Stimulated activated CD4-positive, alpha-beta T cell treated with anti-CD3 and anti-CD28 coated beads, Interleukin-4, amount 100 ng/mL, for 48 hours (primary cell): ENCODE results near the gene DDT.
"Not testable (repeated sequence)": the region's sequence is repeated elsewhere in the genome, so short reads cannot be mapped to it uniquely, and the experiment has no call there.

Experiments
- DNase-seq, 2 donors: peaks; one replicate each; pipeline ENCODE4 v3.0.0-alpha.2; 2020; ENCODE audit warnings: low read depth in 2 of 2

The DDT gene

GRCh38 chr22:23974345-23974744 is at the start of gene DDT:
Gene DDT, minus strand, starts transcription at chr22:23974441. Its CDS starts 27 bp downstream, at chr22:23974414.
- not testable (repeated sequence) for DNase-seq

GRCh38 chr22:24023204-24023789 is 49.1 kb upstream of the DDT start:
- no peak for DNase-seq

- DNase-seq, result no peak
Measured at GRCh38 chr22:24021304-24021703, 47.1 kb upstream of the DDT start.

DNA sequence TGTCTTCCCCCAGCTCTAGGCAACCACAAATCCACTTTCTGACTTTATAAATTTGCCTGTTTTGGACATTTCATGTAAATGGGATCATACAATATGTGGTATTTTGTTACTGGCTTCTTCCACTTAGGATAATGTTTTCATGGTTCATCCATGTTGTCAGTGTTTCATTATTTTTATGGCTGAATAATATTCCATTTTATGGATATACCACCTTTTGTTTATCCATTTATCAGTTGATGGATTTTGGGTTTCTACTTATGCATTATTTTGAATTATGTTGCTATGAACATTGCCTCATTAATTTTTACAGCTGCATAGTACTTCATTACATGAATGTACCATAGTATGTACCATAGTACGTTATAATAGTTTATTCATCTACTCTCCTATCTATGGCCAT is 41.9 kb upstream of the DDT start:
- no peak for DNase-seq

DNA sequence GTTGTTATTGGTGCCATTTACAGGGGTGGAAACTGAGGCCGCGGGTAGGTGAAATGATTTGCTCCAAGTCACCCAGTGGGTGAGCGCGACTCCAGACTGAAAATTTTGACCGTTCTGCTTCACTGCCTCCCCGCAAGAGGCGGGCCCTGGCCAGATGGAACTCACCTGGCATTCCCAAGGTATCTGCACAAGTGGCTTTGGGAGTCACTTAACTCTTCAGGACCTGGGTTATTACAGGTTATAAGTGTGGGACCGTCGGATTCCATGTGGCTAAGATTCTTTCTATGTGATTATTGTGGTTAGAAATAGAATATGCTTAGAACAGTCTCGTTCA is 37.5 kb upstream of the DDT start:
- DNase-seq, result no peak

- no peak for DNase-seq
Measured at GRCh38 chr22:24010018-24010391, 35.8 kb upstream of the DDT start.

GRCh38 chr22:24009227-24010017 is 35.2 kb upstream of the DDT start:
- DNase-seq, result no peak

DNA sequence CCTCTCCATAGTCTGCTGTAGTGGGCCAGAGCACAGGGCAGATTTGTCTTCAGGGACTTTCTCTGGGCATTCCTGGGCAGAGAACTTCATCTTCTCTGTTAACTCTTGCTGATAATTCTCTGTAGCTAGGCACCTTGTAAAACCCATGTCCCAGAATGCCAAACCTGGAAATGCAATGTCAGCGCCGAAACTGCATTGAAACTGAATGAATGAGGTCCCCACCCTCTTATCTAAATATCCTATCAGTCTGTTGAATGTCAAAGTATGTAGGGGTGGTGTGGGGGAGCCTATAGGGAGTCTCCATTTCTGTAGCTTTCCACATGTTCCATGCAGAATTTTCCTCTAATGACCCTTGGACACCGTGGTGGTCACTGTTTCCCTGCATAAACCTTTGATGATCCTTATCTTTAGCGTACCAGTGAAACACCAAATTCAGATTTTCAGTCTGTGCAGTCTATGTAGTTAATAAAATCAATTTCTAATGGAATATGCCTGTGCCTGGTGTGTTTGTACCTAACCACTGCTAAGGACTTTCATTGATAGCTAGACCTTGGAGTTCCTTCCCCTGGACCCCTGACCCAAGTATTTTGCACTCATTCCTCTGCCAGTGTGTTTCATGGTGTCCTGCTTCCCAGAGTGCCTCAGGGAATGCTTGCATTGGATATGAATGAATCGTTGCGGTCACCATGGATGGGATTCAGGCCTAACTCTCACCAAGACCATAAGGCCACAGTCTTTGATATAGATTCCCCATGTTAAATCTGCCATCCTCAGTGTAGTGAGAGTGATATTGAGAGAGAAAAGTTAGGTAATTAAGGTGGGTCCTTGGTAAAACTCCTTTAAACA is 34.4 kb upstream of the DDT start:
- DNase-seq, result no peak

DNA sequence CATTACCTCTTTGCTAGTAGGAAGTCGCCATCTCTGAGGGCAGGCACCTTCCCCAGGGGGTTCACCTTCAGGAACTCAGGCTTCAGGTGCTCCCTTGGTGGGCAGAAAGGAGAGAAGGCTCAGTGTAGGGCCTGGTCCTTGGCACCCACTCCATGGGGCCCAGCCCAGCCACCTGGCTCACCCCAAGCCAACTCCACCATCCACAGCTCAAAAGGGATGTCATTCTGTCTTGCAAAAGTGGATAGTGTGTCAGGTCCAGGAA is 33.7 kb upstream of the DDT start:
- DNase-seq, result no peak

GRCh38 chr22:24007253-24008021 is 33.2 kb upstream of the DDT start:
- DNase-seq, result no peak

GRCh38 chr22:24006914-24007214 is 32.6 kb upstream of the DDT start:
- no peak for DNase-seq

DNA sequence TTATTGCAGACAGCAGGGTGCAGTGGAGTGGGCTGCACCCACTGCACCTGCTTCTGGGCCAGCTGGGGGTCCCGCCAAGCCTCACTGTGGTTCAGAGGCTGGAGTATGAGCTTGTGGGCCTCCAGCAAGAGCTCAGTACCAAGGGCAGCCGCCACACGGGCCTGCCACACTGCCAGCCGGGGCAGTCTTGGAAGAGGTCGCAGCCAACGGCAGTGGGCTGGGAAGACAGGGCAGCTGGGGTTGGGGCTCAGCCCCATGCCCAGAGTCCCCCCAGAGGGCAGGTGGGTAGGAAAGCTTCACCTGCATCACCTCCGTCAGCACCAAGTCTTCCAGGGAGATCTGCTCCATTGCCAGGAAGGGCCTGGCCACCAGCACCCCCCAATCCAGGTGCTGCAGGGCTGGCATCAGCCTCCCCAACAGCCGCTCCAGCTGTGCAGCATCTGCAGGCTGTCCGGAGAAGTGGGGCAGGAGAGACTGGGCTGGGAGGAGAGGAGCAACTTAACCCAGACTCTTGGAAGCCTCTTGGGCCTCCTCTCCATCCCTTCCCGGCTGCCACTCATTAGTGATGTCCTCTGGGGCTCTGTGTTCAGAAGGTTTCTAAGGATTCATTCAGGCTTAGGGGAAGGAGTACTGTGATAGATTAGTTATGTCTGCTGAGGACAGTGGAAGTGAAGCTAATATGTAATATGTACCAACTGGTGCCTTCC is 32.1 kb upstream of the DDT start:
- no peak for DNase-seq

DNA sequence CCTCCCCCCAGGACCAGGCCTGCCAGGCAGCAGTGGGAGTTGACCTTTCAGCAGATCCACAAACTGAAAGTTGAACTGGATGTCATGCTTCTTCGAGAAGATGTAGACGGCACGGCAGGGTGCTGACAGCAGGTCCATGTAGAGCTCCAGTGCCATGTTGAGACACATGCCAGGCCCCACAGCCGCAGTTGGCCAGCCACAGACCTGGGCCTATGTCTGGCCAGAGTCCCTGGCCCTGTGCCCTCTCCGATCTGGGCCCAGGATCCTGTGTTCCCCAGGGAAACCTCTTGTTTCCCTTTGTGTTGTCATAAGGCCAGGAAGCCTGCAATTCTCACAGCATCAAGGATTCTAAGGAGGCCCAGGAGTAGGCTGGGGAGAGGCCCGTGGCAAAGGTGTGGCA is 31.0 kb upstream of the DDT start, which contains the start of gene GSTT4:
TSS of gene GSTT4 (minus strand) at position 253 of the 400 bp plus-strand sequence. CDS start at position 156, 97 bp downstream.
- DNase-seq, result no peak

- no peak for DNase-seq
Measured at GRCh38 chr22:24003887-24004286, 29.6 kb upstream of the DDT start.

GRCh38 chr22:24002851-24003250 is 28.6 kb upstream of the DDT start:
- no peak for DNase-seq

DNA sequence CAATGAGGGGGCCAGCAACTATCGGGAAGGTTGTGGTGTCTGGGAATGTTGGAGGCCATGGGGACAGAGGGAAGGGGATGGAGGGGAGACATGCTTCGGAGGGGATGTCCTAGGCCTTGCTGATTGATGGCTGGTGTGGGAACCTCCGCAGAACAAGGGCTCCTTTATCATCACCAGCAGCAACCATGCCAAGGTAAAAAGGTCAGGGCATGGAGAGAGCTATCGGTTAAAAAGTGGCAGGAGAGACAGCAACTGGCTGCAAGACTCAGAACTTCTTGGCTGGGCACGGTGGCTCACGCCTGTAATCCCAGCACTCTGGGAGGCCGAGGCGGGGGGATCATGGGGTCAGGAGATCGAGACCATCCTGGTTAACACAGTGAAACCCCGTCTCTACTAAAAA is 28.0 kb upstream of the DDT start:
- DNase-seq, result no peak

- no peak for DNase-seq
Measured at GRCh38 chr22:24001314-24001713, 27.1 kb upstream of the DDT start.

- DNase-seq, result not testable (repeated sequence)
Measured at GRCh38 chr22:23999779-24000178, 25.5 kb upstream of the DDT start.

DNA sequence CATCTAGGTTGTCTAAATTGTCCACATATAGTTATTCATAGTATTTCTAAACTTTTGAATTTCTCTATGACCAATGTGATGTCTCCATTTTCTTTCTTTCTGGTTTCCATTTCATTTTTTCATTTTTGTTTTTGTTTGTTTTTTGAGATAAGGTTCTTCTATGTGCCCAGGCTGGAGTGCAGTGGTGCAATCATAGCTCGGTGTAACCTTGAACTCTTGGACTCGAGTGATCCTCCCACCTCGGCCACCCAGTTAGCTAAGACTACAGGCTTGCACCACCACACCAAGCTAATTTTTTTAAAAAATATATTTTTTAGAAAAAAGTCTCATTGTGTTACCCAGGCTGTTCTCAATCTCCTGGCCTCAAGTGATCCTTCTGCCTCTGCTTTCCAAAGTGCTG is 22.9 kb upstream of the DDT start:
- no peak for DNase-seq

DNA sequence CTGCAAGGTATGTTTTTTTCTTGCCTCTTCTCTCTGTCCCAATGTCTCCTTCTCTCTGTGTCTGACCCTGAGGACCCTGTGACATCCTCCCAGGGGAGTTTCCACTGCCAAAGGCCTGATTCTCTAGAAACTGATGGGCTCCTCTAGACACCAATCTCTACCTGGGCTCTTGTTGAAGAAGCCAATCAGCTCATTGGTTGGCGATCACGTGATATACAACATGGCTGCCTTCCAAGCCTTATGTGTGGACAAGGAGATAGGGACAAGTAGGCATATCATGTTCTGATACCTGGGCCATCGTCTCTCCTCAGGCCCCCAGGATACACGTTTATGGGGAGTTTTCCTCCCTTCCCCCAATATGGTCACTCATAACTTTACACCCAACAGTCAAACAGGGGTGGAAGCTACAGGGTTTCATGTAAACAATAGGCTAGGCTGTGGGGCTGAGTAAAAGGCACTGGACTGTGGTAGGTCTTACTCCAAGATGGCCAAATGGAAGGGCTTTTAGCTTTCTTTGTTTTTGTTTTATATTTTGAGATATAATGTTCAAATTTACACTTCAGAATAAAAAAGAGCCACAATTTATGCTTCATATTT is 19.4 kb upstream of the DDT start:
- not testable (repeated sequence) for DNase-seq

- DNase-seq, result not testable (repeated sequence)
Measured at GRCh38 chr22:23993080-23993479, 18.8 kb upstream of the DDT start.
